ENCODE results near the gene GLG1. TPM values are rescaled to one million over a fixed set of nuclear protein-coding genes. Genes with fewer than 3 reads are reported as not detected.
A peak's percentile ranks its signal among the peaks of the same experiment; 100 is the strongest.

Gene GLG1
- total RNA-seq, 1 donor, result 119 TPM

GRCh38 chr16:74455213-74455612 is 151.7 kb downstream of the GLG1 start:
- peak; percentile 79 for DNase-seq (ENCODE audit: low read depth)
- no peak overlapping the region for H3K4me3 ChIP-seq (ENCODE audit: low read depth, low read length)
- TF ChIP-seq, protein P1, sequence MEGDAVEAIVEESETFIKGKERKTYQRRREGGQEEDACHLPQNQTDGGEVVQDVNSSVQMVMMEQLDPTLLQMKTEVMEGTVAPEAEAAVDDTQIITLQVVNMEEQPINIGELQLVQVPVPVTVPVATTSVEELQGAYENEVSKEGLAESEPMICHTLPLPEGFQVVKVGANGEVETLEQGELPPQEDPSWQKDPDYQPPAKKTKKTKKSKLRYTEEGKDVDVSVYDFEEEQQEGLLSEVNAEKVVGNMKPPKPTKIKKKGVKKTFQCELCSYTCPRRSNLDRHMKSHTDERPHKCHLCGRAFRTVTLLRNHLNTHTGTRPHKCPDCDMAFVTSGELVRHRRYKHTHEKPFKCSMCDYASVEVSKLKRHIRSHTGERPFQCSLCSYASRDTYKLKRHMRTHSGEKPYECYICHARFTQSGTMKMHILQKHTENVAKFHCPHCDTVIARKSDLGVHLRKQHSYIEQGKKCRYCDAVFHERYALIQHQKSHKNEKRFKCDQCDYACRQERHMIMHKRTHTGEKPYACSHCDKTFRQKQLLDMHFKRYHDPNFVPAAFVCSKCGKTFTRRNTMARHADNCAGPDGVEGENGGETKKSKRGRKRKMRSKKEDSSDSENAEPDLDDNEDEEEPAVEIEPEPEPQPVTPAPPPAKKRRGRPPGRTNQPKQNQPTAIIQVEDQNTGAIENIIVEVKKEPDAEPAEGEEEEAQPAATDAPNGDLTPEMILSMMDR (IDR thresholded peaks at IDR 0.05; ENCODE audit: insufficient read depth, low read length), result no peak

DNA sequence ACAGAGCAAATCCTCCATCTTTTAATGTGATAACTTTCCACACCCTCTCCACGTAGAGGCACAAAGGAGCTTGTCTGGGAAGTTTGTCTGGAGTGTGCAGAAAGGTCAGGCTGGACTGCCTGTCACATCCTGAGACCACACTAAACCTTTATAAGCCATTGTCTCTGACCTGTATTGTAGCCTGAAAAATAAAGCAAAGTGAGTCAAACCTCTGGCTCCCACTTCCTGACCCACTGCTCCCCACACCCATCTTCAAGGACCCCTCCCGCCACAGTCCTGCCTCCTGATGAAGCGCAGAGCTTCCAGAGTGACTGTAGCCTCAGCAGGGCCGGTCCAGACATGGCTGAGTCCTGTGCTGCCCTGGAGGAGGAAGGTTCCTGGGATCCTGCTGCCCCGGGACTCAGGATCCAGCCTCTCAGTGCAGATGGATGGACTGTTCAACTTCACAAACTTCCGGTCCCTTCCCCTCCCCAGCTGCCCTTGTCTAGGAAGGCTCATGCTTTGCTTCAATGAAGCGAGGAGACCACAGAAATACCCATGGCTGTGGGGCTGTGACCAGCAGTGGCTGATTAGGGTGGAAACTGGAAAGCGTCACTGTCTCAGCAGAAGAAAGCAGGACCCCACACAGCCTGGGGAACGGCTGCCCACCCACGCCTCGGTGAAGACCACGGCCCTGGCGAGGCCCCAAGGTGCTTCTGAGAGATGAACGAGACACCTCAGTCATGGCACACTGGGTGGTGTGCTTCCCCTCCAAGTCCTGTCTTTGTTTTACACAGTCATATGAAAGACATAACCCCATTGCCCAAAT is 154.8 kb downstream of the GLG1 start:
- DNase-seq (ENCODE audit: low read depth), result no peak
- no peak overlapping the region for H3K4me3 ChIP-seq (ENCODE audit: low read depth, low read length)
- TF ChIP-seq, protein P1 (IDR thresholded peaks at IDR 0.05; ENCODE audit: insufficient read depth, low read length), result no peak

- H3K4me3 ChIP-seq (ENCODE audit: low read depth, low read length), result no peak overlapping the region
- TF ChIP-seq, protein P1 (IDR thresholded peaks at IDR 0.05; ENCODE audit: insufficient read depth, low read length), result no peak
- DNase-seq (ENCODE audit: low read depth), result no peak
Observed at GRCh38 chr16:74450967-74451760, 155.8 kb downstream of the GLG1 start.

DNA sequence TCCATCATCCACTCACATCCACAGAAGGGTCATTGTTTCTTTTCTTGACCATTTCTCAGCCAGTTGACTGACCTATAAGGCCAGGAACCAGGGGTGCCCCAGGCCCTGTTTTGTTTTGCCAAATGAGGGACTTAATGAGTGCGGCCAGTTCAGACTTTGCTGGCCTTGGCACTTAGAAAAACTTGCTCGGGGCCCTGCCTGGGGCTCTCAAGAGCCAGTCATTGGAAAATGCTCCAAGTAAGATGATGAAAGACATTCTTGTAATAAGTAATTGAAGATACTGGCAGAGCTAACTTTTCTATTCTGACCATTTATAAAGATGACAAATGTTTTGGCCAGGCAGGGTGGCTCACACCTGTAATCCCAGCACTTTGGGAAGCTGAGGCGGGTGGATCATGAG is 156.7 kb downstream of the GLG1 start:
- peak; percentile 49 for DNase-seq (ENCODE audit: low read depth)
- TF ChIP-seq, protein P1 (IDR thresholded peaks at IDR 0.05; ENCODE audit: insufficient read depth, low read length), result no peak
- H3K4me3 ChIP-seq (ENCODE audit: low read depth, low read length), result no peak overlapping the region

GRCh38 chr16:74449470-74449869 is 157.4 kb downstream of the GLG1 start:
- DNase-seq (ENCODE audit: low read depth), result no peak
- TF ChIP-seq, protein P1 (IDR thresholded peaks at IDR 0.05; ENCODE audit: insufficient read depth, low read length), result peak; percentile 32

GRCh38 chr16:74448990-74449389 is 157.9 kb downstream of the GLG1 start:
- H3K4me3 ChIP-seq (ENCODE audit: low read depth, low read length), result no peak overlapping the region
- TF ChIP-seq, protein P1 (IDR thresholded peaks at IDR 0.05; ENCODE audit: insufficient read depth, low read length), result no peak
- DNase-seq (ENCODE audit: low read depth), result peak; percentile 99

More at GRCh38 chr16:74449470-74449869, 157.4 kb downstream of the GLG1 start:
- no peak overlapping the region for H3K4me3 ChIP-seq (ENCODE audit: low read depth, low read length)
